Activated CD8-positive, alpha-beta T cell treated with anti-CD3 and anti-CD28 coated beads for 36 hours (primary cell): ENCODE measurements around the gene CDK10. TPM values are rescaled to one million over a fixed set of nuclear protein-coding genes. Genes with fewer than 3 reads are reported as not detected.

ENCODE experiments used
- ATAC-seq: fragments of 200-7000 bp; cut with Tn5 transposase; one replicate; pipeline ENCODE4 v1.10.0; 2021; ENCODE audit warnings: mild to moderate bottlenecking, moderate library complexity
- CTCF ChIA-PET: fragments of 350-600 bp; sonication (Branson Sonifier 250); formaldehyde crosslinking; loops from one replicate; lab custom pipeline; 2021; ENCODE audit warnings: antibody characterized with exemption; lab: Charles Lee
- POLR2A ChIA-PET: fragments of 350-600 bp; sonication (Branson Sonifier 250); formaldehyde crosslinking; loops from one replicate; lab custom pipeline; 2021; ENCODE audit warnings: antibody characterized with exemption; lab: Charles Lee
- DNase-seq: peaks from one replicate; pipeline ENCODE4 v3.0.0-alpha.2; 2020
- H3K27ac Mint-ChIP-seq: one replicate; pipeline ENCODE4 v1.8.0; 2021; ENCODE audit warnings: mild to moderate bottlenecking, mixed read lengths
- H3K27me3 Mint-ChIP-seq: one replicate; pipeline ENCODE4 v1.8.0; 2021; ENCODE audit warnings: mixed read lengths
- H3K36me3 Mint-ChIP-seq: one replicate; pipeline ENCODE4 v1.8.0; 2021; ENCODE audit warnings: low read depth, mixed read lengths
- H3K4me1 Mint-ChIP-seq: one replicate; pipeline ENCODE4 v1.8.0; 2021; ENCODE audit warnings: low read depth, mixed read lengths
- H3K4me3 Mint-ChIP-seq: one replicate; pipeline ENCODE4 v1.8.0; 2021; ENCODE audit warnings: mild to moderate bottlenecking, moderate library complexity, mixed read lengths
- H3K9me3 Mint-ChIP-seq: one replicate; pipeline ENCODE4 v1.8.0; 2021; ENCODE audit warnings: mixed read lengths
- intact Hi-C: fragments of 100-400 bp; cut with micrococcal nuclease; formaldehyde crosslinking; loops from one replicate; pipeline ENCODE4 v1.10.0; 2022
- total RNA-seq, 2 experiments: library from RNA; stranded (reverse); gene quantifications; one replicate each; pipeline ENCODE4 v1.2.3, GENCODE V29; 2021
- TF ChIP-seq, protein P1 (sequence below): fragments of 200-600 bp; IDR thresholded peaks from one replicate; pipeline ENCODE4 v1.8.0; 2022; ENCODE audit warnings: antibody characterized with exemption, mild to moderate bottlenecking

CDK10 gene, protein sequence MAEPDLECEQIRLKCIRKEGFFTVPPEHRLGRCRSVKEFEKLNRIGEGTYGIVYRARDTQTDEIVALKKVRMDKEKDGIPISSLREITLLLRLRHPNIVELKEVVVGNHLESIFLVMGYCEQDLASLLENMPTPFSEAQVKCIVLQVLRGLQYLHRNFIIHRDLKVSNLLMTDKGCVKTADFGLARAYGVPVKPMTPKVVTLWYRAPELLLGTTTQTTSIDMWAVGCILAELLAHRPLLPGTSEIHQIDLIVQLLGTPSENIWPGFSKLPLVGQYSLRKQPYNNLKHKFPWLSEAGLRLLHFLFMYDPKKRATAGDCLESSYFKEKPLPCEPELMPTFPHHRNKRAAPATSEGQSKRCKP
- 10 to 100 TPM; 85.8 to 98.6 TPM for total RNA-seq

- POLR2A ChIA-PET = interaction anchor here (0.7 to 2.0 kb wide), 7 partner anchors 12 to 181 kb away, joined by 3 to 21 read pairs (median 4); no protein-coding TSS in a partner anchor
- H3K36me3 Mint-ChIP-seq = peaks cover 21% of the 10 kb centered on the region
- H3K4me1 Mint-ChIP-seq = peaks cover 13% of the 10 kb centered on the region
- no peaks in the 10 kb centered on the region for H3K9me3 Mint-ChIP-seq
- ATAC-seq (peak; percentile 89), DNase-seq (peak; percentile 89)
- H3K27me3 Mint-ChIP-seq = no peaks in the 10 kb centered on the region
- peak within 1 kb of the TSS; percentile 93 for H3K27ac Mint-ChIP-seq
- peak within 1 kb of the TSS; percentile 87 for H3K4me3 Mint-ChIP-seq
- intact Hi-C loops = no loop called here
- CTCF ChIA-PET = interaction anchor here (1.0 to 2.4 kb wide), 3 partner anchors 9 to 20 kb away, joined by 3 to 23 read pairs (median 3); partner anchors contain the start of gene SPATA2L
- TF ChIP-seq, protein P1, sequence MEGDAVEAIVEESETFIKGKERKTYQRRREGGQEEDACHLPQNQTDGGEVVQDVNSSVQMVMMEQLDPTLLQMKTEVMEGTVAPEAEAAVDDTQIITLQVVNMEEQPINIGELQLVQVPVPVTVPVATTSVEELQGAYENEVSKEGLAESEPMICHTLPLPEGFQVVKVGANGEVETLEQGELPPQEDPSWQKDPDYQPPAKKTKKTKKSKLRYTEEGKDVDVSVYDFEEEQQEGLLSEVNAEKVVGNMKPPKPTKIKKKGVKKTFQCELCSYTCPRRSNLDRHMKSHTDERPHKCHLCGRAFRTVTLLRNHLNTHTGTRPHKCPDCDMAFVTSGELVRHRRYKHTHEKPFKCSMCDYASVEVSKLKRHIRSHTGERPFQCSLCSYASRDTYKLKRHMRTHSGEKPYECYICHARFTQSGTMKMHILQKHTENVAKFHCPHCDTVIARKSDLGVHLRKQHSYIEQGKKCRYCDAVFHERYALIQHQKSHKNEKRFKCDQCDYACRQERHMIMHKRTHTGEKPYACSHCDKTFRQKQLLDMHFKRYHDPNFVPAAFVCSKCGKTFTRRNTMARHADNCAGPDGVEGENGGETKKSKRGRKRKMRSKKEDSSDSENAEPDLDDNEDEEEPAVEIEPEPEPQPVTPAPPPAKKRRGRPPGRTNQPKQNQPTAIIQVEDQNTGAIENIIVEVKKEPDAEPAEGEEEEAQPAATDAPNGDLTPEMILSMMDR = no peak
Measured at GRCh38 chr16:89686520-89687091, at the start of gene CDK10. Gene CDK10, plus strand, starts transcription at chr16:89686689. Its CDS starts 22 bp downstream, at chr16:89686711.

DNA sequence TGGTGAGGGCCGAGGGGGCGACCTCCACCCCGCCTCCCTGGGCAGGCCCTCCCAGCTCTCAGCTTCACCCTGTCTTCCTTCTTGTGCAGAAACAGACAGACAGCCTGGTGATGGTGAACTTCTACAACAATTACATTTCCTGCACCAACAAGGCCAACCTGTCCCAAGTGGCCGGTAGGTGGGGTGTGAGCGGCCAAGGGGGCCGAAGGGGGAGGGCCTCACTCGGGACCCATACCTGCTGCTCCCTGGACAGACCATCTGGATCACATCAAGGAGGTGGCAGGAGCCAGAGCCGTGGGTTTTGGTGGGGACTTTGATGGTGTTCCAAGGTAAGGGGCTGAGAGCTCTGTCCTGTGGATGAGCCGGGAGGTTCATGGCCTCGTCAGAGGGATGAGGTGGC, 49.1 kb upstream of the CDK10 start:
- peaks cover 10% of the 10 kb centered on the region for H3K4me1 Mint-ChIP-seq
- DNase-seq (no peak), ATAC-seq (no peak)
- H3K27ac Mint-ChIP-seq = no peak overlapping the region
- intact Hi-C loops = no loop called here
- ChIA-PET POLR2A (no interaction called here), CTCF (no interaction called here)
- no peak overlapping the region for H3K4me3 Mint-ChIP-seq
- H3K9me3 Mint-ChIP-seq = no peaks in the 10 kb centered on the region
- H3K27me3 Mint-ChIP-seq = peaks cover 4% of the 10 kb centered on the region
- TF ChIP-seq, protein P1 = no peak
- no peaks in the 10 kb centered on the region for H3K36me3 Mint-ChIP-seq

- Mint-ChIP-seq H3K36me3 (no peaks in the 10 kb centered on the region), H3K4me3 (no peak overlapping the region), H3K27ac (no peak overlapping the region), H3K4me1 (peaks cover 10% of the 10 kb centered on the region), H3K27me3 (peaks cover 4% of the 10 kb centered on the region), H3K9me3 (no peaks in the 10 kb centered on the region)
- no peak for ATAC-seq
- intact Hi-C loops = no loop called here
- CTCF ChIA-PET = no interaction called here
- POLR2A ChIA-PET = no interaction called here
- no peak for DNase-seq
- TF ChIP-seq, protein P1 = no peak
Measured at GRCh38 chr16:89638455-89638854, 48.0 kb upstream of the CDK10 start.

DNA sequence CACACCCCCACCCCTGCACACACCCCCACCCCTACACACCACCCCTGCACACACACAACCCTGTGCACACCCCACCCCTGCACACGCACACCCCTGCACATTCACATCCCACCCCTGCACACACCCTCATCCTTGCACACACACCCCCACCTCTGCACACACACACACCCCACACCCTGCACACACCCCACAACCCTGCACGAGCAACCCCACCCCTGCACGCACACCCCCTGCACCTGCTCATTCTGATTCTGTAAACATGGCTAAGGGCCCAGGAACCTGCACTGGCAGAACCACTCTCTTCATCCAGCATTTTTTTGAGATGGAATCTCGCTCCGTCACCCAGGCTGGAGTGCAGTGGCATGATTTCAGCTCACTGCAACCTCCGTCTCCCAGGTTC, 47.1 kb upstream of the CDK10 start:
- H3K27me3 Mint-ChIP-seq = peaks cover 4% of the 10 kb centered on the region
- H3K36me3 Mint-ChIP-seq = no peaks in the 10 kb centered on the region
- no peak overlapping the region for H3K27ac Mint-ChIP-seq
- DNase-seq (no peak), ATAC-seq (no peak)
- peaks cover 10% of the 10 kb centered on the region for H3K4me1 Mint-ChIP-seq
- no peaks in the 10 kb centered on the region for H3K9me3 Mint-ChIP-seq
- intact Hi-C loops = no loop called here
- ChIA-PET POLR2A (no interaction called here), CTCF (no interaction called here)
- H3K4me3 Mint-ChIP-seq = no peak overlapping the region
- TF ChIP-seq, protein P1 = no peak
